ENCODE measurements around the gene ADH6.

- TF ChIP-seq CTCF (conservative IDR thresholded peaks at IDR 0.05 in 1 of 2, IDR thresholded peaks at IDR 0.05 in 1 of 2; ENCODE audit: extremely low read depth in 1 of 2, insufficient read depth in 1 of 2, low read depth in 1 of 2, low read length in 2 of 2) (no peak), EZH2 (IDR thresholded peaks at IDR 0.05; ENCODE audit: borderline replicate concordance, low read length) (no peak)
Measured at GRCh38 chr4:99207911-99208718, 10.9 kb downstream of the ADH6 start.
